ENCODE results near the gene ANKRD12. TPM values are rescaled to one million over a fixed set of nuclear protein-coding genes. Genes with fewer than 3 reads are reported as not detected.

ANKRD12 gene
- total and polyA plus RNA-seq, 4 donors, result 2.7 to 59.7 (median 17.3) TPM

DNA sequence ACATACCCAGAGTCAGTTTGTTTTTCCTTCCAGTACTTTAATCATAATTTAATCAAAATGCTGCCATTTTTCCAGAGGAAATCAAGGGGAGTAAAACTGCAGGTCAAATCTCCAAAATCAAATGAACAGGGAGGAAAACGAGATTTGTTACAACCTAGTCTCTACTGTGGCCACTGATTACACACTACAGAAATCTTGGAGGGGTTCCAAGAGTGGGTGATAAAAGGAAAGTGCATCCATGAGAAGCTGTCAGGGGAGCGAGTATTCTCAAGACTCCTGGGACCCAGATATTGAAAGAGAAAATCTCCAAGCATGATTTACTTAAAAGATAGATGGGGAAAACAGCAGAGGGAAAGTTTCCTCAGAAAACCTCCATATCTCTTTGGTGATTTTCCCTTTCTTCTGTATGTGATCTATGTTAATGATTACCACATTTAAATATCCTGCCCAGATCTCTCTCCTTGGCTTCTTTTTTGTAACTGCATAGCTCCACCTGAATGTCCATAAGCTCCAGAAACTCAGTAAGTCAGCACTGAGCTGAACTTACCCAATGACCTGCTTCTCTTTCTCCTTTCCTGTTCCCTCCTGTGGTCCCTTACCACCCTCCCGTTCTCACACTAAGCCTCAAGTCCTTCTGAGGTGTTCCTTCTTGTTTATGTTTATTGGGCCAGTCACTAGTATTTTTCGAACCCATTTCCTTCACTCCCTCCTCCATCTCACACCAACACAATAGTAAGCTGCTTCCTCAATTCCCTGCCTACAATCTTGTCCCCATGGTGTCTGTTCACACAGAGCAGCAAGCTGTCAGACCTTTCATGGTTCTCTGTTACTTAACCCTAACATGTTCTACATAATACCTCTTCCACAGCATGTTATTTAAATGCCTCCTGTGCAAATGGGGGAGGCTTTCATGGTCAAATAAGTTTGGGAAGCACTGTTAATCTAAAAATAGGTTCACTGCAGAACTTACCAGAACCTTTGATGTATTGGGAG is 124.1 kb downstream of the ANKRD12 start:
- TF ChIP-seq EGR1 (IDR thresholded peaks at IDR 0.05; ENCODE audit: low read depth in 2 of 2) (no peak), FOXA1 (IDR thresholded peaks at IDR 0.05) (no peak), FOXA2 (IDR thresholded peaks at IDR 0.05) (no peak), HNF4G (IDR thresholded peaks at IDR 0.05) (no peak), HNF4A (conservative IDR thresholded peaks at IDR 0.05) (no peak), NR2F2 (IDR thresholded peaks at IDR 0.05) (no peak), TAF1 (conservative IDR thresholded peaks at IDR 0.05) (no peak), YY1 (IDR thresholded peaks at IDR 0.05) (no peak), GABPA (IDR thresholded peaks at IDR 0.05 in 1 of 2, conservative IDR thresholded peaks at IDR 0.05 in 1 of 2) (no peak), SP1 (IDR thresholded peaks at IDR 0.05) (no peak), JUND (IDR thresholded peaks at IDR 0.05) (no peak), RAD21 (IDR thresholded peaks at IDR 0.05) (no peak)
- TF ChIP-seq, protein P1, sequence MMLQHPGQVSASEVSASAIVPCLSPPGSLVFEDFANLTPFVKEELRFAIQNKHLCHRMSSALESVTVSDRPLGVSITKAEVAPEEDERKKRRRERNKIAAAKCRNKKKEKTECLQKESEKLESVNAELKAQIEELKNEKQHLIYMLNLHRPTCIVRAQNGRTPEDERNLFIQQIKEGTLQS (IDR thresholded peaks at IDR 0.05), result no peak
- TF ChIP-seq, protein P2, sequence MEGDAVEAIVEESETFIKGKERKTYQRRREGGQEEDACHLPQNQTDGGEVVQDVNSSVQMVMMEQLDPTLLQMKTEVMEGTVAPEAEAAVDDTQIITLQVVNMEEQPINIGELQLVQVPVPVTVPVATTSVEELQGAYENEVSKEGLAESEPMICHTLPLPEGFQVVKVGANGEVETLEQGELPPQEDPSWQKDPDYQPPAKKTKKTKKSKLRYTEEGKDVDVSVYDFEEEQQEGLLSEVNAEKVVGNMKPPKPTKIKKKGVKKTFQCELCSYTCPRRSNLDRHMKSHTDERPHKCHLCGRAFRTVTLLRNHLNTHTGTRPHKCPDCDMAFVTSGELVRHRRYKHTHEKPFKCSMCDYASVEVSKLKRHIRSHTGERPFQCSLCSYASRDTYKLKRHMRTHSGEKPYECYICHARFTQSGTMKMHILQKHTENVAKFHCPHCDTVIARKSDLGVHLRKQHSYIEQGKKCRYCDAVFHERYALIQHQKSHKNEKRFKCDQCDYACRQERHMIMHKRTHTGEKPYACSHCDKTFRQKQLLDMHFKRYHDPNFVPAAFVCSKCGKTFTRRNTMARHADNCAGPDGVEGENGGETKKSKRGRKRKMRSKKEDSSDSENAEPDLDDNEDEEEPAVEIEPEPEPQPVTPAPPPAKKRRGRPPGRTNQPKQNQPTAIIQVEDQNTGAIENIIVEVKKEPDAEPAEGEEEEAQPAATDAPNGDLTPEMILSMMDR (IDR thresholded peaks at IDR 0.05; ENCODE audit: low read depth, low read length, missing input control), result no peak
- TF ChIP-seq, protein P3, sequence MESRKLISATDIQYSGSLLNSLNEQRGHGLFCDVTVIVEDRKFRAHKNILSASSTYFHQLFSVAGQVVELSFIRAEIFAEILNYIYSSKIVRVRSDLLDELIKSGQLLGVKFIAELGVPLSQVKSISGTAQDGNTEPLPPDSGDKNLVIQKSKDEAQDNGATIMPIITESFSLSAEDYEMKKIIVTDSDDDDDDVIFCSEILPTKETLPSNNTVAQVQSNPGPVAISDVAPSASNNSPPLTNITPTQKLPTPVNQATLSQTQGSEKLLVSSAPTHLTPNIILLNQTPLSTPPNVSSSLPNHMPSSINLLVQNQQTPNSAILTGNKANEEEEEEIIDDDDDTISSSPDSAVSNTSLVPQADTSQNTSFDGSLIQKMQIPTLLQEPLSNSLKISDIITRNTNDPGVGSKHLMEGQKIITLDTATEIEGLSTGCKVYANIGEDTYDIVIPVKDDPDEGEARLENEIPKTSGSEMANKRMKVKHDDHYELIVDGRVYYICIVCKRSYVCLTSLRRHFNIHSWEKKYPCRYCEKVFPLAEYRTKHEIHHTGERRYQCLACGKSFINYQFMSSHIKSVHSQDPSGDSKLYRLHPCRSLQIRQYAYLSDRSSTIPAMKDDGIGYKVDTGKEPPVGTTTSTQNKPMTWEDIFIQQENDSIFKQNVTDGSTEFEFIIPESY (IDR thresholded peaks at IDR 0.05), result no peak
- TF ChIP-seq, protein P4, sequence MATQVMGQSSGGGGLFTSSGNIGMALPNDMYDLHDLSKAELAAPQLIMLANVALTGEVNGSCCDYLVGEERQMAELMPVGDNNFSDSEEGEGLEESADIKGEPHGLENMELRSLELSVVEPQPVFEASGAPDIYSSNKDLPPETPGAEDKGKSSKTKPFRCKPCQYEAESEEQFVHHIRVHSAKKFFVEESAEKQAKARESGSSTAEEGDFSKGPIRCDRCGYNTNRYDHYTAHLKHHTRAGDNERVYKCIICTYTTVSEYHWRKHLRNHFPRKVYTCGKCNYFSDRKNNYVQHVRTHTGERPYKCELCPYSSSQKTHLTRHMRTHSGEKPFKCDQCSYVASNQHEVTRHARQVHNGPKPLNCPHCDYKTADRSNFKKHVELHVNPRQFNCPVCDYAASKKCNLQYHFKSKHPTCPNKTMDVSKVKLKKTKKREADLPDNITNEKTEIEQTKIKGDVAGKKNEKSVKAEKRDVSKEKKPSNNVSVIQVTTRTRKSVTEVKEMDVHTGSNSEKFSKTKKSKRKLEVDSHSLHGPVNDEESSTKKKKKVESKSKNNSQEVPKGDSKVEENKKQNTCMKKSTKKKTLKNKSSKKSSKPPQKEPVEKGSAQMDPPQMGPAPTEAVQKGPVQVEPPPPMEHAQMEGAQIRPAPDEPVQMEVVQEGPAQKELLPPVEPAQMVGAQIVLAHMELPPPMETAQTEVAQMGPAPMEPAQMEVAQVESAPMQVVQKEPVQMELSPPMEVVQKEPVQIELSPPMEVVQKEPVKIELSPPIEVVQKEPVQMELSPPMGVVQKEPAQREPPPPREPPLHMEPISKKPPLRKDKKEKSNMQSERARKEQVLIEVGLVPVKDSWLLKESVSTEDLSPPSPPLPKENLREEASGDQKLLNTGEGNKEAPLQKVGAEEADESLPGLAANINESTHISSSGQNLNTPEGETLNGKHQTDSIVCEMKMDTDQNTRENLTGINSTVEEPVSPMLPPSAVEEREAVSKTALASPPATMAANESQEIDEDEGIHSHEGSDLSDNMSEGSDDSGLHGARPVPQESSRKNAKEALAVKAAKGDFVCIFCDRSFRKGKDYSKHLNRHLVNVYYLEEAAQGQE (IDR thresholded peaks at IDR 0.05), result no peak
- Histone ChIP-seq H3K27ac (ENCODE audit: low read depth in 1 of 2, low read length in 2 of 2) (no peak overlapping the region), H3K9me3 (ENCODE audit: control insufficient read depth in 4 of 4, low read length in 3 of 4) (no peaks in the 10 kb centered on the region), H3K9ac (ENCODE audit: low read depth in 1 of 2, low read length in 2 of 2) (no peak overlapping the region), H3K36me3 (ENCODE audit: control insufficient read depth in 4 of 4, insufficient read depth in 3 of 4, low read depth in 1 of 4, low read length in 3 of 4) (peaks cover 1 to 11% (median 8%) of the 10 kb centered on the region in 4 donors), H3K4me1 (ENCODE audit: control insufficient read depth in 4 of 4, insufficient read depth in 4 of 4, low read length in 3 of 4) (no peaks in the 10 kb centered on the region), H3K27me3 (ENCODE audit: control insufficient read depth in 4 of 4, insufficient read depth in 4 of 4, low read length in 3 of 4) (no peaks in the 10 kb centered on the region), H3K4me3 (ENCODE audit: low read depth in 1 of 3, low read length in 3 of 3) (no peak overlapping the region)
- WGBS, result 81% methylated on average over 4 of the region's 4 CpGs
- DNase-seq (ENCODE audit: low spot score), result no peak

All from liver (tissue), 9 donors.